Measurements from ENCODE around the gene POLR3E.

POLR3E gene

DNA sequence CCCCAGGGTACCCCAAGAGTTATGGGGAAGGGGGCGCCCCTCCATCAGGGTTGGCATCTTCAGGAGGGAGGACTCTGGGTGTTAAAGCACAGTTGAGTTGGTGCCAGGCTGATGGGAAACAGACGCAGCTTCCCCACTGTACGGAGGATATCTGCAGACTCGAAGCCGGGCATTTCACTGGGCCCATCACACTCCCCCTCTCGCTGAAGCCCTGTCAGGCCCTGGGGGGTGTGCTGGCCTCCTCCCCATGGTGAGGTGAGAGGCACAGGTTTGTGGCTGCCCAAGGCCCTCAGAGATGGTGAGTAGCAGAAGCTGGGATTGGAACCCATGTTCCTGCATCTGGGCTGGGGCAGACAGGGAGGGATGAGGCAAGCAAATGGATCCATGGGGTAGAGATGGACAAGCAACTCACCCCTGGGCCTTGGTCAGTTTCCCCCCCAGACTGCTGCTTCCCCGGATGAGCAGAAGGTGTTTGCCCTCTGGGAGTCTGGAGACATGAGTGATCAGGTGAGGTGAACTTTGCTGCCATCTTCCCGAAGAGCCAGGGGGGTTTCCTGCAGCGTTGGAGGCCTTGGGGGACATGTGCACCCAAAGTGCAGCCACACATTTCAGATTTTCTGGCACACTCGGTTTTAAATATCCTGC lies 31.0 kb downstream of the POLR3E start:
- peaks cover 33% of the 10 kb centered on the region for H3K36me3 ChIP-seq (ENCODE audit: control insufficient read depth, insufficient read depth, low read length)
- no peaks in the 10 kb centered on the region for H3K27me3 ChIP-seq (replicated peaks; ENCODE audit: control insufficient read depth, insufficient read depth, low read length)
- TF ChIP-seq CTCF (IDR thresholded peaks at IDR 0.05; ENCODE audit: insufficient read depth, low read length, poor library complexity, severe bottlenecking) = no peak
- DNase-seq (ENCODE audit: extremely low read depth, insufficient read length) = no peak
- H3K4me3 ChIP-seq (replicated peaks; ENCODE audit: low read depth, low read length) = no peak overlapping the region

- H3K27me3 ChIP-seq (replicated peaks; ENCODE audit: control insufficient read depth, insufficient read depth, low read length) = no peaks in the 10 kb centered on the region
- TF ChIP-seq CTCF (IDR thresholded peaks at IDR 0.05; ENCODE audit: insufficient read depth, low read length, poor library complexity, severe bottlenecking) = no peak
- no peak overlapping the region for H3K4me3 ChIP-seq (replicated peaks; ENCODE audit: low read depth, low read length)
- peaks cover 27% of the 10 kb centered on the region for H3K36me3 ChIP-seq (ENCODE audit: control insufficient read depth, insufficient read depth, low read length)
- DNase-seq (ENCODE audit: extremely low read depth, insufficient read length) = no peak
These were observed 32.0 kb downstream of the POLR3E start for GRCh38 chr16:22329199-22329695.

DNA sequence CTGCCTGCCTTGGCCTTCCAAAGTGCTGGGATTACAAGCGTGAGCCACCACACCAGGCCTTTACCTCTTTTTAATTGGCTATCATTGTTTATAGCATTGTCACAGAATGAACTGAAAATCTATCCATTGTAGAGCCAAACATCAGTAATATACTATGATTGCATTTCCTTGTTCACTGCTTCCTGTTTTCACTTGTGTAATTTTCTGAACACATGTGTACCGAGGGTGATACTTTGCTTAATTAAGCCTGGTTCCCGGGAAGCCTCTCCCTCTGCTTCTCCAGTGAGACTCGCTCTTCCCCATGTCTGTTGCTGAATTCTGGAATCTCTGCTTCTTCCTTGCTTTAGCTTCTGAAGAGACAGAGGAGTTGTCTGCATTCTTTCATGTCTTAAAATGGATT lies 33.1 kb downstream of the POLR3E start:
- no peak for DNase-seq (ENCODE audit: extremely low read depth, insufficient read length)
- H3K36me3 ChIP-seq (ENCODE audit: control insufficient read depth, insufficient read depth, low read length) = peaks cover 19% of the 10 kb centered on the region
- no peaks in the 10 kb centered on the region for H3K27me3 ChIP-seq (replicated peaks; ENCODE audit: control insufficient read depth, insufficient read depth, low read length)
- no peak overlapping the region for H3K4me3 ChIP-seq (replicated peaks; ENCODE audit: low read depth, low read length)
- no peak for TF ChIP-seq CTCF (IDR thresholded peaks at IDR 0.05; ENCODE audit: insufficient read depth, low read length, poor library complexity, severe bottlenecking)

DNA sequence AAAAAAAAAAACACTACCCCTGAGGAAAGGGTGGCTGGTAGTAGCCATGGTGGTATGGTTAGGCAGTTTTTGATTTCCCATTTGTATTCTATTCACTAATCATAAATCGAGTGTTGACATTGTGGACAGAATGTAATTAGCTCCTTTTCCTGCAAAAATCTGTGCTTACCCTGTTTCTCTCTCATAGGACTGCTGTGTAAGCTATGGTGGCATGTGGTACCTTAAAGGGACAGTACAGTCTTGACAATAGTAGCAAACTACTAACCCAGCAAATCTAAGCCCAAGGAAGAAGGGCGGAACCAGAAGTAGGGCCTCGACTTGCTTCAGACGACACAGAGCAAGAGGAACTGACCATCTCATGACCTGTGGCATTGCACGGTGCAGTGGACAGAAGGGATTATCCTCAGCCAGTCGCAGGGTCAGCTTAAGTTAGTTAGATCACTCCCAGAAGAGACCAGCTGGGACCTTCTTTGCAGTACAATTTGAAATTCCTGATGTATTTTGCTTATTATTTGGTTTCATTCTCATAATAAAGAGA lies 36.3 kb downstream of the POLR3E start:
- no peak overlapping the region for H3K4me3 ChIP-seq (replicated peaks; ENCODE audit: low read depth, low read length)
- peaks cover 10% of the 10 kb centered on the region for H3K36me3 ChIP-seq (ENCODE audit: control insufficient read depth, insufficient read depth, low read length)
- no peak for TF ChIP-seq CTCF (IDR thresholded peaks at IDR 0.05; ENCODE audit: insufficient read depth, low read length, poor library complexity, severe bottlenecking)
- DNase-seq (ENCODE audit: extremely low read depth, insufficient read length) = no peak
- H3K27me3 ChIP-seq (replicated peaks; ENCODE audit: control insufficient read depth, insufficient read depth, low read length) = no peaks in the 10 kb centered on the region

GRCh38 chr16:22335668-22336246 lies 38.5 kb downstream of the POLR3E start:
- Histone ChIP-seq H3K4me3 (replicated peaks; ENCODE audit: low read depth, low read length) (no peak overlapping the region), H3K36me3 (ENCODE audit: control insufficient read depth, insufficient read depth, low read length) (peaks cover 10% of the 10 kb centered on the region), H3K27me3 (replicated peaks; ENCODE audit: control insufficient read depth, insufficient read depth, low read length) (no peaks in the 10 kb centered on the region)
- DNase-seq (ENCODE audit: extremely low read depth, insufficient read length) = no peak
- no peak for TF ChIP-seq CTCF (IDR thresholded peaks at IDR 0.05; ENCODE audit: insufficient read depth, low read length, poor library complexity, severe bottlenecking)
